HEK293 (cell line): ENCODE measurements around the gene ARHGEF2.

Source experiments
- CTCF ChIA-PET: fragments of 350-600 bp; formaldehyde crosslinking; extraction: SDS; loops from one replicate; lab custom pipeline; 2021; ENCODE audit warnings: antibody characterized with exemption; lab: Yijun Ruan, JAX
- POLR2A ChIA-PET: fragments of 300-600 bp; formaldehyde crosslinking; extraction: SDS; loops from one replicate; lab custom pipeline; 2020; ENCODE audit warnings: antibody characterized with exemption, inconsistent platforms; lab: Yijun Ruan, JAX
- H3K27ac ChIP-seq: fragments of 200-500 bp; sonication (Bioruptor generic); 2 replicates; pipeline ENCODE4 v1.5.1; 2014; ENCODE audit warnings: low read depth, low read length, control low read depth, inconsistent platforms; ENCODE audit errors: extremely low read depth
- H3K36me3 ChIP-seq, 2 experiments: fragments of 200-500 bp in 1 of 2; sonication (Bioruptor generic) in 1 of 2; 1 replicate in 1 of 2; 2 replicates in 1 of 2; pipeline ENCODE4 v1.5.1; 2014 to 2017; ENCODE audit warnings: inconsistent platforms in 2 of 2, low read length in 2 of 2; ENCODE audit not compliant: control insufficient read depth in 2 of 2, insufficient read depth in 1 of 2
- H3K4me1 ChIP-seq: fragments of 200-500 bp; sonication (Bioruptor generic); 2 replicates; pipeline ENCODE4 v1.5.1; 2014; ENCODE audit warnings: mild to moderate bottlenecking, low read length, inconsistent platforms; ENCODE audit not compliant: control insufficient read depth, insufficient read depth
- H3K4me3 ChIP-seq: 2 replicates; pipeline ENCODE4 v1.5.1; 2011; ENCODE audit warnings: low read depth, mild to moderate bottlenecking, control low read depth, low read length, moderate library complexity
- H3K9me3 ChIP-seq: fragments of 200-500 bp; sonication (Bioruptor generic); 2 replicates; pipeline ENCODE4 v1.5.1; 2014; ENCODE audit warnings: low read depth, low read length, inconsistent platforms; ENCODE audit not compliant: control insufficient read depth, insufficient read depth
- HOXC10 ChIP-seq: sonication (generic); formaldehyde crosslinking; IDR thresholded peaks from 2 replicates; pipeline ENCODE4 v1.8.1; 2023; ENCODE audit warnings: mild to moderate bottlenecking, missing genetic modification reagents
- HOXD13 ChIP-seq: sonication (generic); formaldehyde crosslinking; IDR thresholded peaks from 2 replicates; pipeline ENCODE4 v1.8.0; 2022; ENCODE audit warnings: missing genetic modification reagents, borderline replicate concordance
- INSM2 ChIP-seq: fragments of 450-650 bp; formaldehyde crosslinking; IDR thresholded peaks from 2 replicates; pipeline ENCODE4 v1.5.1; 2016; ENCODE audit warnings: missing biosample characterization, missing genetic modification characterization
- SALL2 ChIP-seq: fragments of 450-650 bp; formaldehyde crosslinking; IDR thresholded peaks from 2 replicates; pipeline ENCODE4 v1.5.0; 2017; ENCODE audit warnings: missing biosample characterization, mild to moderate bottlenecking, missing genetic modification characterization, borderline replicate concordance
- TSHZ1 ChIP-seq: fragments of 450-650 bp; formaldehyde crosslinking; IDR thresholded peaks from 2 replicates; pipeline ENCODE4 v1.5.1; 2016; ENCODE audit warnings: missing biosample characterization, missing genetic modification characterization, borderline replicate concordance
- ZBTB8A ChIP-seq: fragments of 450-650 bp; formaldehyde crosslinking; IDR thresholded peaks from 2 replicates; pipeline ENCODE4 v1.5.1; 2016; ENCODE audit warnings: missing biosample characterization, missing genetic modification characterization
- ZIC2 ChIP-seq: fragments of 450-650 bp; formaldehyde crosslinking; IDR thresholded peaks from 2 replicates; pipeline ENCODE4 v1.5.1; 2016; ENCODE audit warnings: missing biosample characterization, missing genetic modification characterization
- ZNF10 ChIP-seq: fragments of 450-650 bp; formaldehyde crosslinking; IDR thresholded peaks from 2 replicates; pipeline ENCODE4 v1.5.1; 2017; ENCODE audit warnings: missing biosample characterization, missing genetic modification characterization
- ZNF16 ChIP-seq: fragments of 450-650 bp; formaldehyde crosslinking; IDR thresholded peaks from 2 replicates; pipeline ENCODE4 v1.5.1; 2016; ENCODE audit warnings: low read depth, missing biosample characterization, missing genetic modification characterization
- ZNF18 ChIP-seq: fragments of 450-650 bp; formaldehyde crosslinking; IDR thresholded peaks from 2 replicates; pipeline ENCODE4 v1.5.1; 2016; ENCODE audit warnings: missing biosample characterization, missing genetic modification characterization
- ZNF223 ChIP-seq: fragments of 450-650 bp; formaldehyde crosslinking; IDR thresholded peaks from 2 replicates; pipeline ENCODE4 v1.5.1; 2016; ENCODE audit warnings: missing biosample characterization, missing genetic modification characterization
- ZNF24 ChIP-seq: fragments of 450-650 bp; formaldehyde crosslinking; IDR thresholded peaks from 2 replicates; pipeline ENCODE4 v1.5.1; 2016; ENCODE audit warnings: missing biosample characterization, missing genetic modification characterization
- ZNF280C ChIP-seq: fragments of 450-650 bp; formaldehyde crosslinking; IDR thresholded peaks from 2 replicates; pipeline ENCODE4 v1.5.1; 2016; ENCODE audit warnings: missing biosample characterization, missing genetic modification characterization
- ZNF404 ChIP-seq: fragments of 450-650 bp; formaldehyde crosslinking; IDR thresholded peaks from 2 replicates; pipeline ENCODE4 v1.5.1; 2017; ENCODE audit warnings: missing biosample characterization, missing genetic modification characterization
- ZNF426 ChIP-seq: fragments of 450-650 bp; formaldehyde crosslinking; IDR thresholded peaks from 2 replicates; pipeline ENCODE4 v1.5.1; 2017; ENCODE audit warnings: missing biosample characterization, missing genetic modification characterization, mild to moderate bottlenecking, inconsistent platforms, moderate library complexity
- ZNF670 ChIP-seq: fragments of 450-650 bp; formaldehyde crosslinking; IDR thresholded peaks from 2 replicates; pipeline ENCODE4 v1.5.1; 2016; ENCODE audit warnings: missing biosample characterization, missing genetic modification characterization, low read depth
- ZNF837 ChIP-seq: fragments of 450-650 bp; formaldehyde crosslinking; IDR thresholded peaks from 2 replicates; pipeline ENCODE4 v1.5.1; 2016; ENCODE audit warnings: missing biosample characterization, missing genetic modification characterization

ARHGEF2 gene

GRCh38 chr1:155951753-155952504 lies 26.4 kb downstream of the ARHGEF2 start:
- ChIA-PET CTCF (interaction anchor here (1.8 kb wide), 1 partner anchor 14 kb away, joined by 5 read pairs; no protein-coding TSS in a partner anchor), POLR2A (no interaction called here)
- Histone ChIP-seq H3K4me3 (no peak overlapping the region), H3K36me3 (peaks cover 68 to 88% of the 10 kb centered on the region in 2 experiments), H3K27ac (no peak overlapping the region), H3K4me1 (no peaks in the 10 kb centered on the region), H3K9me3 (no peaks in the 10 kb centered on the region)
- no peak for TF ChIP-seq ZNF426 (tag by site-specific recombination)
- TF ChIP-seq SALL2 = no peak
- TF ChIP-seq INSM2 (tag by site-specific recombination) = no peak
- no peak for TF ChIP-seq ZNF10
- TF ChIP-seq ZNF404 = no peak
- TF ChIP-seq ZBTB8A = no peak
- TF ChIP-seq ZNF280C (tag by site-specific recombination) = no peak
- no peak for TF ChIP-seq ZNF18 (tag by site-specific recombination)
- TF ChIP-seq TSHZ1 (tag by site-specific recombination) = no peak
- TF ChIP-seq ZNF24 (tag by site-specific recombination) = no peak
- no peak for TF ChIP-seq ZNF223 (tag by site-specific recombination)
- no peak for TF ChIP-seq ZNF670 (tag by site-specific recombination)
- no peak for TF ChIP-seq HOXD13
- no peak for TF ChIP-seq ZNF16 (tag by site-specific recombination)
- no peak for TF ChIP-seq HOXC10

- H3K4me3 ChIP-seq = no peak overlapping the region
- CTCF ChIA-PET = interaction anchor here (0.6 kb wide), 1 partner anchor 304 kb away, joined by 3 read pairs; no protein-coding TSS in a partner anchor
- POLR2A ChIA-PET = no interaction called here
- no peaks in the 10 kb centered on the region for H3K4me1 ChIP-seq
- H3K9me3 ChIP-seq = no peaks in the 10 kb centered on the region
- H3K36me3 ChIP-seq = peaks cover 57 to 88% of the 10 kb centered on the region in 2 experiments
- no peak overlapping the region for H3K27ac ChIP-seq
- no peak for TF ChIP-seq ZNF837
- TF ChIP-seq ZIC2 (tag by site-specific recombination) = 0 out of 2 replicates have a peak, but pooled peaks have one; percentile 10
Measured at GRCh38 chr1:155950829-155951228, 27.5 kb downstream of the ARHGEF2 start.
